HG03442 (cell line): ENCODE data around the gene ZNF26.
"Not testable (repeated sequence)": the region's sequence is repeated elsewhere in the genome, so short reads cannot be mapped to it uniquely, and the experiment has no call there.

ENCODE experiments used
- ATAC-seq: cut with Tn5 transposase; IDR thresholded peaks from one replicate; pipeline ENCODE4 v1.9.1; 2021; ENCODE audit warnings: mild to moderate bottlenecking, moderate library complexity; ENCODE audit not compliant: unreplicated experiment

Gene ZNF26, protein sequence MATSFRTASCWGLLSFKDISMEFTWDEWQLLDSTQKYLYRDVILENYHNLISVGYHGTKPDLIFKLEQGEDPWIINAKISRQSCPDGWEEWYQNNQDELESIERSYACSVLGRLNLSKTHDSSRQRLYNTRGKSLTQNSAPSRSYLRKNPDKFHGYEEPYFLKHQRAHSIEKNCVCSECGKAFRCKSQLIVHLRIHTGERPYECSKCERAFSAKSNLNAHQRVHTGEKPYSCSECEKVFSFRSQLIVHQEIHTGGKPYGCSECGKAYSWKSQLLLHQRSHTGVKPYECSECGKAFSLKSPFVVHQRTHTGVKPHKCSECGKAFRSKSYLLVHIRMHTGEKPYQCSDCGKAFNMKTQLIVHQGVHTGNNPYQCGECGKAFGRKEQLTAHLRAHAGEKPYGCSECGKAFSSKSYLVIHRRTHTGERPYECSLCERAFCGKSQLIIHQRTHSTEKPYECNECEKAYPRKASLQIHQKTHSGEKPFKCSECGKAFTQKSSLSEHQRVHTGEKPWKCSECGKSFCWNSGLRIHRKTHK

DNA sequence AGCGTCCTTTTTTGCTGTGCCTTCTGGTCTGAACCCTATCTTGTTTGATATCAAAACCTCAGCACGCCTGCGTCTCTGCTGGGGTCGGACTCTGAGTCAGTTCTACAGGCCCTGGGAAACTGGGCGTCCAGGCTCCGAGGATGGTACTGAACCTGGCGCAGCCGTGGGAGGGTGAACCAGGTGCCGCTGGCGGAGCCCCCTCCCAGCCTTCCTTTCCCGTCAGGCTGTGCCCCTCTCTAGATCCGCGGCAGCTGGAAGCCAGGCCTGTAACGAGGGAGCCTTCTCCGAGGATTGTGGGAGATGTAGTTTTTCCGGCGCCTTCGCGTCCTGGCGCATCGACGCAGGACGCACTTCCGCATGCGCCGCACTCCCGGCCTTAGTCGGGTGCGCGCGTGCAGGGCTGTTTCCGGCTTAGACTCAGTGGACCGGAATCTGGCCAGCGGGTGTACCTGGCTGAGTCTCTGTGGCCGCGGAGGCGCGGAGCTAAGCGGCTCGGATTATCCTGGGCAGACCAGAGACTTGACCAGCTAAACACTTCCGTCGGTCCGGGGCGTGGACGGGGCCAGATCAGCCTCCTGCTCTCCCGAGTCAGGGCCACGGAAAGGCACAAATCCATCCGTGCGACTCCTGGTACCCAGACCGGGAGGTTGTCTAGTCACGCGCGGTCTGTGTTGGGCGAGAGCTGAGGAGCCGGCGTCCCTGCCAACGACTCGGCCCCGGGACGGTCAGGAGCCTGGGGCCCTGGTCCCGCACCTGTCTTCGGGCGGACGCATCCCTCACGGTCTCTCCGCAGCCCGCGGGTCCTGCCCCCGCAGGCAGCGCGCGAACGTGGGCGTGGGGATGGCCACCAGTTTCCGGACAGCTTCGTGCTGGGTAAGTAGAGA lies at the start of gene ZNF26:
Gene ZNF26, plus strand, starts transcription at position 367 of the 884 bp plus-strand sequence. Its CDS starts 474 bp downstream, at position 841.
- peak; percentile 96 for ATAC-seq

DNA sequence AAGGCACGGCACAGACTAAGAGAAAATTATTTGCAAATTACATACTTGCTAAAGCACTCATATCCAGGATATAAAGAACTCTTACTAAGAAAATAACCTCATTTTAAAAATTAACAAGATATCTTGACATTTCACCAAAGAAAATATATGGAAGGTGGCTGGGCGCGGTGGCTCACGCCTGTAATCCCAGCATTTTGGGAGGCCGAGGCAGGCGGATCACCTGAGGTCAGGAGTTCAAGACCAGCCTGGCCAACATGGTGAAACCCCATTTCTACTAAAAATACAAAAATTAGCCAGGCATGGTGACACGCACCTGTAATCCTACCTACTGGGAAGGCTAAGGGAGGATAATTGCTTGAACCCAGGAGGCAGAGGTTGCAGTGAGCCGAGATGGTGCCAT lies 49.2 kb upstream of the ZNF26 start:
- not testable (repeated sequence) for ATAC-seq

GRCh38 chr12:132937476-132937875 lies 48.7 kb upstream of the ZNF26 start:
- no peak for ATAC-seq

DNA sequence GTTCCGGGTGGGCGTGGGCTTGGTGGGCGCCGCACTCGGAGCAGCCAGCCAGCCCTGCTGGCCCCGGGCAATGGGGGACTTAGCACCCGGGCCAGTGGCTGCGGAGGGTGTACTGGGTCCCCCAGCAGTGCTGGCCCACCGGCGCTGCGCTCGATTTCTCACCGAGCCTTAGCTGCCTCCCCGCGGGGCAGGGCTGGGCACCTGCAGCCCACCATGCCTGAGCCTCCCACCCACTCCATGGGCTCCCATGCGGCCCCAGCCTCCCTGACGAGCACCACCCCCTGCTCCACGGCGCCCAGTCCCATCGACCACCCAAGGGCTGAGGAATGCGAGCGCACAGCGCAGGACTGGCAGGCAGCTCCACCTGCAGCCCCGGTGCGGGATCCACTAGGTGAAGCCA lies 47.4 kb upstream of the ZNF26 start:
- ATAC-seq = not testable (repeated sequence)

DNA sequence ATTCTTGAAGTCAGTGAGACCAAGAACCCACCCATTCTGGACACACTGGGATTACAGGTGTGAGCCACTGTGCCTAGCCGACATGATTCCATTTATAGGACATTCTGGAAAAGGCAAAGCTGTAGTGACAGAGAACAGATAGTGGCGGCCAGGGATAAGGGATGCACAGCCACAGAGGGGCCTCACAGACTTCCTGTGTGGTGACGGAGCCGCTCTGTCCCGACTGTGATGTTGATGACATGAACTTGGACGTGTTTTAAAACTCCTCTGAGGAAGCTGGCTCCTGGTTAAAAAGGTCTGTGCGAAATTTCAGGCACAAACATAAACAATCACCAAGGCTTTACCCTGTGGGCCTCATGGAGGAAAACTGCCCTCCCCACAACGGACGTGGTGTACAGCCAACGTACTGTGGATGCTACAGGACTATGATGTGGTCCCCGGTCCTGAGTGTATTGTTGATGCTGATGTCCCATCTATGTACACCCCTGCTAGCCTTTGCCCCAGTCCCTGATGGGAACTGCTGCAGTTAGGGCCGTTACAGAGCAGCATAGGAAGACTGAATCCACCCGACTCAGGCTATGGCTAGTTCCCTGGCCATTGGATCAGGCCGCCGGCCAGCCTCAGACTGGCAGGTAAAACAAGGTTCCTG lies 46.0 kb upstream of the ZNF26 start:
- no peak for ATAC-seq

DNA sequence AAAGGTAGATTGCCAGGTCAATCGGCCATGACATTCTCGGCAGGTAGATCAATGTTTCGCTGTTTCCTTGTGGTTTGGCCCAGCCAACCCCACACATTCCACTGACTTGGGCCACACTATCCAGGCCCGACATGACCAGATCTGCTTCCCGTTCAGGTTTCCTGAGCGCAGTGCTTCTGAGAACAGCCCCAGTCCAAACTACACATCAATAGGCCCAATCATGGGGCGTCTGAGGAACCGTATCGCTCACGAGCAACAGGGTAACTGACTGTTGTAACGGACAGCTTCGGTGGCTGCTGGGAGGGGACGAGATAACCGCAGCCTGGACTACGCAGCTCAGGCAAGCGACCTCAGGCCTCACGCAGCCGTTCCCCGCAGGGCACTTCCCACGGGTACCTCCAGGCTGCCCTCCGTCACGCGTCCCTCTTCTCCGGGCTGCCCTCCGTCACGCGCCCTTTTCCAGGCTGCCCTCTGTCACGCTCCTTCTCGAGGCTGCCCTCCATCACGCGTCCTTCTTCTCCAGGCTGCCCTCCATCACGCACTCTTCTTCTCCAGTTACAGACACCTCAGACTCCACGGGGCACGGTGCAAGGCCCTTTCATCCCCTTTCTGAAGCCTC lies 44.7 kb upstream of the ZNF26 start:
- ATAC-seq = no peak

- ATAC-seq = no peak
These were observed 43.6 kb upstream of the ZNF26 start for GRCh38 chr12:132942611-132943010.

DNA sequence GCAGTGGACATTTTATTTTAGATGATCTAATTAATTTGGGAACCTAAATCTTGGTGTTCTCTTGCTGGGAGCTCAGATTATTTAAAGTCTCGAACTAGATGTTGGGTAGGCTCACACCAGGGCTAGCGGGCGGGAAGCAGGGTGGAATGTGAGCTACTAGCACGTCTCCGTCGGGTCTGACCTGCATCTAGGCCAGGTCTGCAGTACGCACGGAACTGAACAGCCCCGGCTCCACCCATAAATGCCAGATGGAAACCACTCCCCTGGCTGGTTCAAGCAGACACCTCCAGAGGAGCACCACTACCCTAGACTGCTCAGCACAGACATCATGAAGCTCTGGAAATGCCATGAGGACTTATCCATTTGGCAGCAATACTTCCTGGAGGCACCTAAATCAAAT lies 40.4 kb upstream of the ZNF26 start:
- ATAC-seq = no peak

- ATAC-seq = no peak
These were observed 39.8 kb upstream of the ZNF26 start for GRCh38 chr12:132946246-132946820.

DNA sequence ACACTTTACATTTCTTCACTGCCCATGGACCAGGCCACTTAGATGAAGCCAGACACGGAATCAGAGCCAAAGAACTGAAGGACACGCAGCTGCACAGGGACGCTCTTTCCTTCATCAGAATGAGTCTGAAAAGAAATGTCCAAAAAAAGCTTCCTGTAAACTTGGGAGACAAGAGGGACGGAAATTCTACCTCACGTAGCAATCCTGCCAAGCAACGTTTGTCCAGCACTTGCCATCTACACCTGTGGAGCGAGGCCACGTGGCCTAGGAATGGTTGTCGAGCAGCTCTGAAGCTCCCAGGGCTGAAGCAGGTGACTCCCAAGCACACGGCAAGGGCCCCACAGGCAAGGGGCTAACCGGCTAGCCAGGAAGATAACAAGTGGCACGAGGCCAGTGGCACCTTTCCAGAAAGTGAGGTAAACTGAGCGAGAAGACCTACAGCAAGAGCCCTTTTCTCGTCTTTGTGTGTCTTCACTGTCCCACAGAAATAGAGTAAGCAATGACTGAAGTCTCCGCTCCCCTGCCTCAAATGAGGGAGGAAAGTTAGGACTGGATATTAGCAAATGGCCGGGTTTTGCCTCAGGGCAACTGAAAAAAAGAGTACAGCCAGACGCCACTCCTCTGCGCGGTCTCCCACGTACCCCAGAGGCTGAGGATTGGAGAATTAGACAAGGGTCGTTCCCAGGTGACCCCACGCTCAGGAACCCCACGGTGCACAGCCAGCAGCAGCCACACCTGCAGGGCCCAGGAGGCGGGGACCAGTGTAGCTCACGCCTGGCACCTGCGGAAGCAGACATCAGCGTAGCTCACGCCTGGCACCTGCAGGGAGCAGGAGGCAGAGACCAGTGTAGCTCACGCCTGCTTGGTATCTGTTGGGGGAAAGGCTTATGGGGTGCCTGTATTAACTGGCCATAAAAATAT lies 37.8 kb upstream of the ZNF26 start:
- no peak for ATAC-seq

DNA sequence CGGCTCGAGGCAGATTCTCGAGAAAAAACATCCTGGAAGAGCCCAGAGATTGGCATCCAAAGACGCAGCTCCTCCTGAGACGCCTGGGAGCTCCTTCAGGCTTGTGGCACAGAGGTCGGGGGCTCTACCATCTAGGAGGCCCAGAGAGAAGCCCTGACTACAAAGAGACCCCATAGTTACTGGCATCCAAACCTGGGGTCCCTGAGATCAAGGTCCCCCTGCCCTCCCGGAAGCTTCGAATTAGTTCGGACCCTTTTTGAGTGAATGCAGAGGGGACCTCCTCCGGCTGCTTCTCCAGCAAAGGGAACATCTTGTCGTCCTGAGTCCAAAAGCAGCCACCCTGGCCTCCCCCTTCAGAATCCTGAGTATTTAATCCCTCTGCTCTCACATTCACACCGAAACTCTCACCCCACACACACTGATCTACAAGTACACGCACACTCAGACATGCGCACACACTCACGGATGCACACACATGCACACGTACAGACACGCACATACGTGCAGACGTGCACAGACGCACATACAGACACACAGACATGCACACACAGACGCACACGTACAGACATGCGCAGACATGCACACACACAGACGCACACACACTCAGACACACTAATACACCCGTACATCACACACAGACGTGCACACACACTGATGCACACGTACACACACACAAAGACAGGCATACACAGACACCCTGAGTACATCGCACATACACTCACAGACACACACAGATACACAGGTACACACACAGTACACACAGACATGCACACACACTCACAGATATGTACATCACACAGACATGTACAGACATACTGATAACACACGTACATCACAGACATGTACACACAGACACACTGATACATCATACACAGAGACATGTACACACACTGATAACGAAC lies 36.0 kb upstream of the ZNF26 start:
- no peak for ATAC-seq

GRCh38 chr12:132950844-132951535 lies 35.2 kb upstream of the ZNF26 start:
- no peak for ATAC-seq

- ATAC-seq = no peak
These were observed 34.5 kb upstream of the ZNF26 start for GRCh38 chr12:132951649-132952048.

DNA sequence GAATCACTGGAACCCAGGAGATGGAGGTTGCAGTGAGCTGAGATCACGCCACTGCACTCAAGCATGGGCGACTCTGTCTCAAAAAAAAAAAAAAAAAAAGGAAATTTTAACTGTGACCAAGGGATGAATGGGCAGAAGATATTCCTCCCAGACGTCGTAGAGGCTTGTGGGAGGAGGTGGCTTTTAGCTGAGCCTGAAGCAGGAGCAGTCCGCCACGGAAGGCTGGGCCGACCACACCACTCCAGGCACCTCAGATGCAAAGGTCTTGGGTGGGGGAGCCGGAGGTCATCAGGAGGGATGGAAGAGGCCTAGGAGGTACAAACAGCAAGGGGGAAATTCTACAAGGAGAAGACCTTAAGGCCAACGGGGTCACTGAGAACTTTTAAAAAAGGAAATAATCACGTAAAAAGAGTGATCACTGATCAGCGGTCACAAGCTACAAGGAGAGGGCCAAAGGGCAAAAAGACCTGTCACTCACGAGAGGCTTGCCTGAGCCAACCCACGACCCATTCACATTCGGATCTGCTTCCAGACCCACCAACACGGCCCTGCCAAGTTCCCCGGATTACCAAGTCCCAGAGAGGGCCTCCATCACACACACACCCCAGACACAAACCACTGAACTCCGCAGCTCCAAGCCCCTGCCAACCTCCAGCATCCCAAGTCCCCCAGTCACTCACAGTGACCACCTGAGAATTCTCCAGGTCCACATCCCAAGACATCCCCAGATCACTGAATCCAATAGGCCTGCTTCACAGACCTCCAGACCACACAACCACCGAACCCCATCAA lies 33.6 kb upstream of the ZNF26 start:
- no peak for ATAC-seq

DNA sequence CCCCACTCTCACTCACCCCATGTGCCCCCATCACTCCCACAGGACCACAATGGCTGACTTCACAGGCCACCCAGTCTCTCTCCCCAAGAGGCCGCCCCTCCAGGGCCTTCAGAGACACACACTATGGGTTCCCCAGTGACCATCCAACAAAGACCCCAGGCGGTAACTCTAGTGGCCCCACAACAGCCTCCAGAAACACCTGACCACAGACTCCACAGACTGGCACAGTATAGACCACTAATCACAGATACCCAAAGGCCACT lies 33.1 kb upstream of the ZNF26 start:
- no peak for ATAC-seq

DNA sequence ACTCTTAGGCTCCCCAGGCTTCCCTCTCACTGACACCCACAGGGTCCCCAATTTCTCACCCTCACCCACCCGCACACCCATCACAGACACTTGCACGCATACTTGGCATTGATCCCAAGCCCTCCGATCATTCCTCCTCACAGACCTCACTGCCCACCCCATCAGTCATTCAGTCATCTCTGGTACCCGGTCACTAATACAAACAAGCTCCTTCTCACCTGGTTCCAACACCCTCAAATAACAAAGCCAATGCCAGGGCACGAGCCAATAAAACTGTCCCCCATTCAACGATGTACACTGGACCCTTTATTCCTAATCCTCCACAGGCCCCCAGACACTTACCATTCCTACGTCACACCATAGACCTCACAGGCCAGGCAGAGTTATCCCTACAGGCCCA lies 32.4 kb upstream of the ZNF26 start:
- no peak for ATAC-seq

- no peak for ATAC-seq
These were observed 31.6 kb upstream of the ZNF26 start for GRCh38 chr12:132954471-132955048.
